Activated naive CD8-positive, alpha-beta T cell treated with anti-CD3 and anti-CD28 coated beads, Interleukin-2, amount 10 ng/mL, durations not matched to agents 7 days and 5 days (primary cell): ENCODE results near the gene DUSP7. TPM values are rescaled to one million over a fixed set of nuclear protein-coding genes. Genes with fewer than 3 reads are reported as not detected.
A peak's percentile ranks its signal among the peaks of the same experiment; 100 is the strongest.

Experiments used
- ATAC-seq: fragments of 150-1000 bp; cut with Tn5 transposase; one replicate; pipeline ENCODE4 v1.10.0; 2021; ENCODE audit warnings: low read depth, moderate library complexity
- POLR2A ChIA-PET: fragments of 350-600 bp; sonication (Branson Sonifier 250); formaldehyde crosslinking; loops from one replicate; lab custom pipeline; 2021; ENCODE audit warnings: antibody characterized with exemption; lab: Charles Lee
- DNase-seq: peaks from one replicate; pipeline ENCODE4 v3.0.0; 2021
- H3K27ac Mint-ChIP-seq: one replicate; pipeline ENCODE4 v1.8.0; 2022; ENCODE audit warnings: mild to moderate bottlenecking, mixed read lengths
- H3K27me3 Mint-ChIP-seq: one replicate; pipeline ENCODE4 v1.8.0; 2022; ENCODE audit warnings: mild to moderate bottlenecking, moderate library complexity, mixed read lengths
- H3K36me3 Mint-ChIP-seq: one replicate; pipeline ENCODE4 v1.8.0; 2021; ENCODE audit warnings: mild to moderate bottlenecking, mixed read lengths
- H3K4me1 Mint-ChIP-seq: one replicate; pipeline ENCODE4 v1.8.0; 2021; ENCODE audit warnings: mixed read lengths
- H3K4me3 Mint-ChIP-seq: one replicate; pipeline ENCODE4 v1.8.0; 2022; ENCODE audit warnings: mild to moderate bottlenecking, moderate library complexity, mixed read lengths
- H3K9me3 Mint-ChIP-seq: one replicate; pipeline ENCODE4 v1.8.0; 2021; ENCODE audit warnings: mixed read lengths
- total RNA-seq, 2 experiments: library from RNA; stranded (reverse); gene quantifications; one replicate each; pipeline ENCODE4 v1.2.3, GENCODE V29; 2021

The DUSP7 gene
- total RNA-seq, 2 experiments from 2014 or later: 30.9 to 31.3 TPM

- no peak for ATAC-seq
- H3K9me3 Mint-ChIP-seq: no peaks in the 10 kb centered on the region
- POLR2A ChIA-PET: interaction anchor here (0.6 kb wide), 1 partner anchor 57 kb away, joined by 5 read pairs; no protein-coding TSS in a partner anchor
These were observed 50.2 kb downstream of the DUSP7 start for GRCh38 chr3:52006017-52006819.

GRCh38 chr3:52005571-52005986 lies 50.8 kb downstream of the DUSP7 start:
- H3K4me1 Mint-ChIP-seq: peaks cover 11% of the 10 kb centered on the region
- POLR2A ChIA-PET: interaction anchor here (0.6 kb wide), 1 partner anchor 56 kb away, joined by 5 read pairs; no protein-coding TSS in a partner anchor
- ATAC-seq: no peak
- H3K27ac Mint-ChIP-seq: no peak overlapping the region
- DNase-seq: no peak
- no peaks in the 10 kb centered on the region for H3K36me3 Mint-ChIP-seq
- H3K9me3 Mint-ChIP-seq: no peaks in the 10 kb centered on the region
- peaks cover 2% of the 10 kb centered on the region for H3K27me3 Mint-ChIP-seq
- no peak overlapping the region for H3K4me3 Mint-ChIP-seq

More at GRCh38 chr3:52006017-52006819, 50.2 kb downstream of the DUSP7 start:
- Mint-ChIP-seq H3K4me1 (peaks cover 11% of the 10 kb centered on the region), H3K4me3 (no peak overlapping the region), H3K36me3 (no peaks in the 10 kb centered on the region), H3K27me3 (peaks cover 2% of the 10 kb centered on the region), H3K27ac (no peak overlapping the region)
- DNase-seq: no peak

- POLR2A ChIA-PET: interaction anchor here (0.6 kb wide), 1 partner anchor 21 kb away, joined by 3 read pairs; no protein-coding TSS in a partner anchor
- no peak for DNase-seq
- no peak overlapping the region for H3K4me3 Mint-ChIP-seq
- no peaks in the 10 kb centered on the region for H3K9me3 Mint-ChIP-seq
- no peak overlapping the region for H3K27ac Mint-ChIP-seq
- H3K27me3 Mint-ChIP-seq: peaks cover 2% of the 10 kb centered on the region
- no peaks in the 10 kb centered on the region for H3K36me3 Mint-ChIP-seq
- no peak for ATAC-seq
- peaks cover 11% of the 10 kb centered on the region for H3K4me1 Mint-ChIP-seq
These were observed 51.4 kb downstream of the DUSP7 start for GRCh38 chr3:52004906-52005395.

GRCh38 chr3:52004163-52004787 lies 52.1 kb downstream of the DUSP7 start:
- H3K4me1 Mint-ChIP-seq: peaks cover 11% of the 10 kb centered on the region
- H3K27ac Mint-ChIP-seq: peak overlapping the region; percentile 20
- peaks cover 7% of the 10 kb centered on the region for H3K27me3 Mint-ChIP-seq
- H3K9me3 Mint-ChIP-seq: no peaks in the 10 kb centered on the region
- no peak for DNase-seq
- no peak overlapping the region for H3K4me3 Mint-ChIP-seq
- no peaks in the 10 kb centered on the region for H3K36me3 Mint-ChIP-seq
- no peak for ATAC-seq
- POLR2A ChIA-PET: interaction anchor here (0.6 kb wide), 1 partner anchor 21 kb away, joined by 3 read pairs; no protein-coding TSS in a partner anchor

- Mint-ChIP-seq H3K27me3 (peaks cover 14% of the 10 kb centered on the region), H3K9me3 (no peaks in the 10 kb centered on the region), H3K27ac (peak overlapping the region; percentile 38), H3K36me3 (no peaks in the 10 kb centered on the region), H3K4me3 (no peak overlapping the region), H3K4me1 (peaks cover 16% of the 10 kb centered on the region)
- ATAC-seq (no peak), DNase-seq (no peak)
- POLR2A ChIA-PET: interaction anchor here (1.9 to 2.3 kb wide), 2 partner anchors 54 to 120 kb away, joined by 6 to 9 read pairs; partner anchors contain the start of gene DUSP7
These were observed 53.6 kb downstream of the DUSP7 start for GRCh38 chr3:52002748-52003147.

- Mint-ChIP-seq H3K27me3 (peaks cover 20% of the 10 kb centered on the region), H3K36me3 (no peaks in the 10 kb centered on the region), H3K9me3 (no peaks in the 10 kb centered on the region), H3K4me1 (peaks cover 17% of the 10 kb centered on the region), H3K27ac (peak overlapping the region; percentile 42), H3K4me3 (peak overlapping the region; percentile 25)
- DNase-seq (peak; percentile 90), ATAC-seq (peak; percentile 97)
- POLR2A ChIA-PET: interaction anchor here (1.1 to 2.3 kb wide), 6 partner anchors 52 to 142 kb away, joined by 3 to 9 read pairs (median 5); partner anchors contain the start of gene DUSP7
These were observed 54.9 kb downstream of the DUSP7 start for GRCh38 chr3:52001443-52001974.

GRCh38 chr3:51999846-52000245 lies 56.5 kb downstream of the DUSP7 start:
- Mint-ChIP-seq H3K9me3 (no peaks in the 10 kb centered on the region), H3K4me3 (no peak overlapping the region), H3K4me1 (peaks cover 16% of the 10 kb centered on the region), H3K27ac (no peak overlapping the region), H3K27me3 (peaks cover 20% of the 10 kb centered on the region), H3K36me3 (peaks cover 7% of the 10 kb centered on the region)
- no peak for DNase-seq
- POLR2A ChIA-PET: no interaction called here
- ATAC-seq: no peak

Other genes starting within 250 kb of the DUSP7 start
- not detected for gene IQCF2, start 195.0 kb downstream of the DUSP7 start, total RNA-seq
- gene IQCF5, start 181.0 kb downstream of the DUSP7 start, total RNA-seq: not detected
- gene IQCF1, start 153.2 kb downstream of the DUSP7 start, total RNA-seq: not detected
- 10 to 100 TPM; 17.7 to 19.2 TPM for gene RRP9, start 114.7 kb downstream of the DUSP7 start, total RNA-seq
- 10 to 100 TPM; 23.5 to 26.1 TPM for gene PARP3, start 114.2 kb downstream of the DUSP7 start, total RNA-seq
- not detected for gene GPR62, start 101.2 kb downstream of the DUSP7 start, total RNA-seq
- 10 to 100 TPM; 17.8 to 18.2 TPM for gene PCBP4, start 89.1 kb downstream of the DUSP7 start, total RNA-seq
- 10 to 100 TPM; 49.6 to 54.3 TPM for gene ABHD14B, start 82.5 kb downstream of the DUSP7 start, total RNA-seq
- 10 to 100 TPM; 11.3 to 15.9 TPM for gene ABHD14A, start 81.5 kb downstream of the DUSP7 start, total RNA-seq
- gene ACY1, start 73.0 kb downstream of the DUSP7 start, total RNA-seq: 10 to 100 TPM; 15.8 to 17.1 TPM
- gene RPL29, start 60.7 kb downstream of the DUSP7 start, total RNA-seq: 1,000 to 10,000 TPM; 1,076 to 1,089 TPM
- gene POC1A, start 97.9 kb upstream of the DUSP7 start, total RNA-seq: 10 to 100 TPM; 20.8 to 22.4 TPM
- 10 to 100 TPM; 46.9 to 50.1 TPM for gene ALAS1, start 141.6 kb upstream of the DUSP7 start, total RNA-seq
- gene TLR9, start 169.1 kb upstream of the DUSP7 start, total RNA-seq: 1 to 10 TPM; 1.6 to 2.0 TPM
- gene TWF2, start 182.6 kb upstream of the DUSP7 start, total RNA-seq: 100 to 1,000 TPM; 118 to 122 TPM
- 100 to 1,000 TPM; 101 to 105 TPM for gene PPM1M, start 189.2 kb upstream of the DUSP7 start, total RNA-seq
- 100 to 1,000 TPM; 134 to 140 TPM for gene WDR82, start 222.1 kb upstream of the DUSP7 start, total RNA-seq
- gene GLYCTK, start 231.3 kb upstream of the DUSP7 start, total RNA-seq: 10 to 100 TPM; 26.2 to 31.2 TPM